IgD-negative memory B cell (primary cell): Measurements from ENCODE around the gene SLC25A51. TPM values are rescaled to one million over a fixed set of nuclear protein-coding genes. Genes with fewer than 3 reads are reported as not detected.

Source experiments
- H3K27ac Mint-ChIP-seq, 3 donors: one replicate each; pipeline ENCODE4 v1.8.0; 2020 to 2022; ENCODE audit warnings: mild to moderate bottlenecking in 3 of 3, mixed read lengths in 3 of 3, moderate library complexity in 1 of 3
- H3K27me3 Mint-ChIP-seq: one replicate; pipeline ENCODE4 v1.8.0; 2021; ENCODE audit warnings: mixed read lengths
- H3K36me3 Mint-ChIP-seq: one replicate; pipeline ENCODE4 v1.8.0; 2020; ENCODE audit warnings: mild to moderate bottlenecking, mixed read lengths
- H3K4me1 Mint-ChIP-seq, 3 donors: one replicate each; pipeline ENCODE4 v1.8.0; 2020 to 2022; ENCODE audit warnings: mixed read lengths in 3 of 3, mild to moderate bottlenecking in 1 of 3
- H3K4me3 Mint-ChIP-seq, 4 donors: one replicate each; pipeline ENCODE4 v1.8.0; 2020 to 2022; ENCODE audit warnings: mild to moderate bottlenecking in 4 of 4, mixed read lengths in 4 of 4, moderate library complexity in 3 of 4
- H3K9me3 Mint-ChIP-seq, 3 donors: one replicate each; pipeline ENCODE4 v1.8.0; 2020 to 2021; ENCODE audit warnings: mixed read lengths in 3 of 3, mild to moderate bottlenecking in 1 of 3
- polyA plus RNA-seq: library from polyadenylated mRNA; unstranded; fragments of 300-500 nt; fragmentation: Illumina TruSeq; gene quantifications from one replicate; pipeline ENCODE4 v1.2.3, GENCODE V29; 2021

SLC25A51 gene
- polyA plus RNA-seq, 1 donor from 2014 or later: 13.1 TPM

DNA sequence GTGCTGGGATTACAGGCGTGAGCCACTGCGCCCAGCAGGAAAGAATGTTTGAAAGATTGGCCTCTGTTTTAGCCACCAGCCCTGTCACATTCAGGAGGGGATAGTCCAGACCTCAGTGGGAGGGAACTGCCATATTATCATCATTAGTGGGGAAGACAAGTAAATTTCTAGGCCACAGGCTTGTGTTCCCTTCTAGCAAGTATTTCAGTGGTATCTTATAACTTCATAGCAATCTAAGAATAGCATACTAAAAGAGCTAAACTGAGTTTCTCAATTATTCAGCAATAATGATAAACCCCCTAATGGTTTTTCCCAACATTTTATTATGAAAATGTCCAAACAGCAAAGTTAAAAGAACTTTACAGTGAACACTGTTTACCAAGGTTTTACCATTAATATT lies 30.0 kb downstream of the SLC25A51 start:
- H3K36me3 Mint-ChIP-seq: peaks cover 3% of the 10 kb centered on the region
- no peak overlapping the region for H3K27ac Mint-ChIP-seq

DNA sequence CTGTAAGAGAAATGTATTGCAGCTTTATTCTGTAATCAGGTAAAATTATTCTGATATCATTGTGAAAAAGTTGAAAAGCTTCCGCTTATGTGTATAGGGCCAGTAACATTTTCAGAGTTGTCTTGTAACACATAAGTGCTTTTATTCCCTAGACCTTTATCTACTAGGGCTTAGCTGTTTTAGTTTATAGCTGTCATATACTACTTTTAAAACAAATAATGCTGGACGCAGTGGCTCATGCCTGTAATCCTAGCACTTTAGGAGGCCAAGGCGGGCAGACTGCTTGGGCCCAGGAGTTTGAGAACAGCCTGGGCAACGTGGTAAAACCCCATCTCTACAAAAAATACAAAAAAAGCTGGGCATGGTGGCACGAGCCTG lies 33.1 kb downstream of the SLC25A51 start:
- Mint-ChIP-seq H3K4me3 (no peak overlapping the region), H3K36me3 (peaks cover 3% of the 10 kb centered on the region), H3K4me1 (no peaks in the 10 kb centered on the region)

More for the DNA sequence above, 30.0 kb downstream of the SLC25A51 start:
- Mint-ChIP-seq H3K4me3 (no peak overlapping the region), H3K9me3 (peaks cover 0 to 2% (median 0%) of the 10 kb centered on the region in 3 donors), H3K4me1 (no peaks in the 10 kb centered on the region), H3K27me3 (no peaks in the 10 kb centered on the region)

DNA sequence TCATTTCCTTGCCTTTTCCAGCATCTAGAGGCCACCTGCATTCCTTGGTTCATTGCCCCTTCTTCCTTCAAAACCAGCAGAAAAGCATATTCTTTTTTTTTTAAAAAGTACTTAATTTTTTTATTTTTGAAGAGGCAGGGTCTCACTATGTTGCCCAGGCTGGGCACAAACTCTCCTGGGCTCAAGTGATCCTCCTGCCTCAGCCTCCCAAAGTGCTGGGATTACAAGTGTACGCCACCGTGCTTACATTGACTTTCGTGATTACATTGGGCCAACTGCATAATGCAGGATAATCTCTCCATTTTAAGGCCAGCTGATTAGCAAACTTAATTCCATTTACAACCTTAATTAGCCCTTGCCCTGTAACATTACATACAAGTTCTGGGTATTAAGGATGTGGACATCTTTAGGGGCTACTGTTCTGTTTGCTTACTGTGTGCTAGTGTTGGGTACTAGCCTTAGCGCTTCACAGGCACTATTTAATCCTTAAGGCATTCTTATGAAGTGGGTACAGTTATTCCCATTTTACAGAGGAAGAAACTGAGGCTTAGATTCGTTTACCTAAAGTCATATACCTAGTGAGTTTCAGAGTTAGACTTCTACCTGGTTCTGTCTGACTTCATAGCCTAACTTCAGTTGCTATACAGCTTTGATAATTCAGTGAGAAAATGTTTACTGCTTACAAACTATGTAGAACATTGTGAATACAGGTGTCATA lies 33.7 kb downstream of the SLC25A51 start:
- no peak overlapping the region for H3K4me3 Mint-ChIP-seq
- H3K27me3 Mint-ChIP-seq: no peaks in the 10 kb centered on the region
- no peaks in the 10 kb centered on the region for H3K4me1 Mint-ChIP-seq
- H3K9me3 Mint-ChIP-seq: no peaks in the 10 kb centered on the region
- H3K27ac Mint-ChIP-seq: no peak overlapping the region
- no peaks in the 10 kb centered on the region for H3K36me3 Mint-ChIP-seq

More for the DNA sequence above, 33.1 kb downstream of the SLC25A51 start:
- H3K27me3 Mint-ChIP-seq: no peaks in the 10 kb centered on the region
- no peaks in the 10 kb centered on the region for H3K9me3 Mint-ChIP-seq
- H3K27ac Mint-ChIP-seq: no peak overlapping the region

DNA sequence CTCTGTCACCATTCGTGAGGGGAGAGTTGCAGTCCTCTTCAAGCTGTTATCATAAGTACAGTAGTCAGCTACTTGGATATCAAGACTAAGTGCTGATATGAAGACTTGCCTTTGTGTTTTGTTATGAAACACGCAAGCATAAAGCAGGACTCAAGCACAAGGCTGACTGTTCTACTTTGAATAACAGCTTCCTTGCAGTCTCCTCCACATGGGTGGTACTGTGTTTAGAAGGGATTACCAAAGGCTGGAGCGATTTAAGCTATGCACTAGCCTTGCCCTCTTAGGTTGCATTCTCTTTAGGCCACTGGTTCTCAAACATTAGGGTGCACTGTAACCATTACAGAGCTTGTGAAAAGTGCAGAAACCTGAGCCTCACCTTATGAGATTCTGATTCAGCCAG lies 41.4 kb downstream of the SLC25A51 start:
- Mint-ChIP-seq H3K4me1 (peaks cover 0 to 4% (median 0%) of the 10 kb centered on the region in 3 donors), H3K4me3 (no peak overlapping the region), H3K9me3 (no peaks in the 10 kb centered on the region), H3K27ac (no peak overlapping the region), H3K36me3 (peaks cover 3% of the 10 kb centered on the region), H3K27me3 (no peaks in the 10 kb centered on the region)

DNA sequence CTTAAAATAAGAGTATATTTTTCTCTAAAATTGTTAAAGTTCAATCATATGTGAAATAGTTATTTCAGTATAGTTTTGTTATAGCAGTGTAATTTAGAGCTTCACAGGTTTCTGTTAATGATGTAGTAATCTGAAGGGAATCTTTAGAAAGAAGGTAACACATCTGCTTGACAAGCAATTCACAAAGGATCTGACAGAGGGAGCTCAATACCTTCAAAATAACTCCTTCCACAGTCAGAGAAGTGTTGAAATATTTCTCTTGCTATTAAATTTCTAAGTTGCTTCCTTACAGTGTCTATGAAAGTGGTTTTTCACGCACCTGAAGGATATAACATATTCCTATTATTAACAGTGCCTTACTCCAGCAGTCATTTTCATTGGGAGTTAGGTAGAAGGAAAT lies 44.9 kb downstream of the SLC25A51 start:
- Mint-ChIP-seq H3K4me1 (peaks cover 0 to 4% (median 0%) of the 10 kb centered on the region in 3 donors), H3K9me3 (no peaks in the 10 kb centered on the region), H3K36me3 (peaks cover 5% of the 10 kb centered on the region), H3K4me3 (no peak overlapping the region), H3K27me3 (no peaks in the 10 kb centered on the region), H3K27ac (no peak overlapping the region)

DNA sequence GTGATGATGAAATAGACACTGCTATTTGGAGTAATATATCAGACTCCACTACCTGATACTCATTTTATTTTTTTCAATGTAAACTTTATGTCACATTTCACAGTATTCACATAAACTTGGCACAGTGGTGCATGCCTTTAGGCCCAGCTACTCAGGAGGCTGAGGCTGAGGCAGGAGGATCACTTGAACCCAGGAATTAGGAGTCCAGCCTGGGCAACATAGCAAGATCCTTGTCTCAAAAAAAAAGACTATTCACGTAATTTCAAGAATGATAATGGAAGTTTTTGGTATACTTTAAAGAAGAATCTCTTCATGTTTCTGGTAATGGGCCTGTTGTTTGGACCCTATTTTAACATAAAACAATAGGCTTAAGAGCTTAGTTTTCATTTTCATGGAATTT lies 47.4 kb downstream of the SLC25A51 start:
- H3K27ac Mint-ChIP-seq: no peak overlapping the region
- peaks cover 0 to 4% (median 0%) of the 10 kb centered on the region in 3 donors for H3K4me1 Mint-ChIP-seq
- no peaks in the 10 kb centered on the region for H3K27me3 Mint-ChIP-seq
- peaks cover 5% of the 10 kb centered on the region for H3K36me3 Mint-ChIP-seq
- H3K9me3 Mint-ChIP-seq: no peaks in the 10 kb centered on the region
- no peak overlapping the region for H3K4me3 Mint-ChIP-seq

DNA sequence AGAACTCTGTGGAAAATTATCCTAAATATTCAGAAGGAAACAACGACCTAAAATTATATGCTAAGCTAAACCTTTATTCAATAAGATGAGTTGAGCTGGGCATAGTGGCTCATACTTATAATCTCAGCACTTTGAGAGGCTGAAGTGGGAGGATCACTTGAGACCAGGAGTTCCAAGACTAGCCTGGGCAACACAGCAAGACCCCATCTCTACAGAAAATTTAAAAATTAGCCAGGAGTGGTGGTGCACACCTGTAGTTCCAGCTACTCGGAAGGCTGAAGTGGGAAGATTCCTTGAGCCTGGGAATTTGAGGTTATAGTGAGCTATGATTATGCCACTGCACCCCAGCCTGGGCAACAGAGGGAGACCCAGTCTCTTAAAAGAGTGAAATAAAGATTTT lies 51.7 kb downstream of the SLC25A51 start:
- Mint-ChIP-seq H3K4me3 (no peak overlapping the region), H3K27ac (no peak overlapping the region), H3K4me1 (no peaks in the 10 kb centered on the region), H3K27me3 (no peaks in the 10 kb centered on the region), H3K36me3 (peaks cover 5% of the 10 kb centered on the region), H3K9me3 (no peaks in the 10 kb centered on the region)

DNA sequence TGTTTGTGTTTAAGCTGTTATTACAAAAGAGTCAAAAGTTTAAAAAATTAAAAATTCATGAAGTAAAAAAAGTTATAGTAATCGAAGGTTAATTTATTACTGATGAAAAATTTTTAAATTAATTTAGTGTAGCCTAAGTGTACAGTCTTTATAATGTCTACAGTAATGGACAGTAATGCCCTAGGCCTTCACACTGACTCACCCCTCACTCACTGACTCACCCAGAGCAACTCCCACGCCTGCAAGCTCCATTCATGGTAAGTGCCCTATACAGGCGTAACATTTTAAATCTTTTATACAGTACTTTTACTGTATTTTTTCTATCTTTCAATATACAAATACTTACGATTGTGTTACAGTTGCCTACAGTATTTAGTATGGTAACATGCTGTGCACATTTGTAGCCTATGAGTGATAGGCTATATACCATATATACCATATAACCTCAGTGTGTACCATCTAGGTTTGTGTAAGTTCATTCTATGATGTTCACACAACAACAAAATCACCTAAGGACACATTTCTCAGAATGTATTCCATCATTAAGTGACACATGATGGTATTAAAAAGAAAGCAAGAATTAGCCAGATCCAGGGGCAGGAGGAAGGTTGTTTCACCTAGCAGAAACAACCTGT lies 63.2 kb downstream of the SLC25A51 start:
- Mint-ChIP-seq H3K4me1 (peaks cover 0 to 1% (median 0%) of the 10 kb centered on the region in 3 donors), H3K27me3 (no peaks in the 10 kb centered on the region), H3K9me3 (no peaks in the 10 kb centered on the region), H3K27ac (no peak overlapping the region), H3K36me3 (peaks cover 7% of the 10 kb centered on the region), H3K4me3 (no peak overlapping the region)

DNA sequence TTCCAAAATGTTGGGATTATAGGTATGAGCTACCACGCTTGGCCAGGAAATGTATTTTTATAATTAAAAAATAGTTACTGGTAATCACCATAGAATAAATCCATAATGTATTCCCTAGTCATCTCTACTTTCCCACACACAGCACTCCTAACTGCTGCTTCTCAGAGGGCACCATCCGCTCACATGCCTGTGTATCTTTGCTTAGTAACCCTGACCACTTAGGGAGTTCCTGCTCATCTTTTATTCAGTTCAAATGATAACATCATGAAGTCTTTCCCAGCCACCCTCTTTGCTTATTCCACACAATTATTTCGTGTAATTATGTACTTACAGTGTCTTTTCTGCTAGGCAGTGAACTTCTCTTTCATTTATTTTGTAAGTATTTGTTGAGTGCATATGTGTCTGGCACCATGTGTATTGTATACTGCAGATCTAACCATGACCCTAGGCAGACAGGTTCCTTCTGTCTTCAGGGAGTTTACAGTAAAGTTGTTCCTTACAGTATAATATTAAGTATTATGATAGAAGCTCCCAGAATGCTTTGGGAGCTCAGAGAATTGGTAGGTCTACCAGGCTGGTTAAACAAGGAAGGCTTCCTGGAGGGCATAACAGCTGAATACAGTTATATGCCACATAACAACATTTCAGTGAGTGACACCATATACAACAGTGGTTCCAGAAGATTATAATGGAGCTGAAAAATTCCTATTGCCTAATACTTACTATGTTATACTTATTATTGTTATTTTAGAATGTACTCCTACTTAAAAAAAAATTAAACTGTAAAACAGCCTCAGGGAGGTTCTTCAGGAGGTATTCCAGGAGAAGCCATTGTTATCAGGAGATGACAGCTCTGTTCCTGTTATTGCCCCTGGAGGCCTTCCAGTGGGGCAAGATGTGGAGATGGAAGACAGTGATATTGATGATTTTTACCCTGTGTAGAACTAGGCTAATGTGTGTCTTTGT lies 64.1 kb downstream of the SLC25A51 start:
- H3K27ac Mint-ChIP-seq: no peak overlapping the region
- H3K4me3 Mint-ChIP-seq: no peak overlapping the region

More for the DNA sequence above, 64.1 kb downstream of the SLC25A51 start:
- peaks cover 0 to 1% (median 0%) of the 10 kb centered on the region in 3 donors for H3K4me1 Mint-ChIP-seq
- peaks cover 5% of the 10 kb centered on the region for H3K36me3 Mint-ChIP-seq
- H3K9me3 Mint-ChIP-seq: no peaks in the 10 kb centered on the region
- no peaks in the 10 kb centered on the region for H3K27me3 Mint-ChIP-seq

Other genes starting within 250 kb of the SLC25A51 start
- 20.0 TPM for gene TRMT10B, start 150.3 kb downstream of the SLC25A51 start, polyA plus RNA-seq
- gene EXOSC3, start 119.1 kb downstream of the SLC25A51 start, polyA plus RNA-seq: 36.5 TPM
- gene DCAF10, start 103.3 kb downstream of the SLC25A51 start, polyA plus RNA-seq: 29.3 TPM
- not detected for gene SHB, start 165.1 kb upstream of the SLC25A51 start, polyA plus RNA-seq